Esophagus mucosa (tissue), 1 donor: Measurements from ENCODE around the gene MLKL. TPM values are rescaled to one million over a fixed set of nuclear protein-coding genes. Genes with fewer than 3 reads are reported as not detected.
"Not testable (repeated sequence)": the region's sequence is repeated elsewhere in the genome, so short reads cannot be mapped to it uniquely, and the experiment has no call there.

ENCODE experiments used
- ATAC-seq: fragments of 200-7000 bp; cut with Tn5 transposase; one replicate; pipeline ENCODE4 v1.9.1; 2020
- total RNA-seq: library from RNA; stranded (reverse); gene quantifications from one replicate; pipeline ENCODE4 v1.2.4, GENCODE V29; 2023
- donor health status: DM: yes; HTN: yes; CAD: no.

MLKL gene
- total RNA-seq, 1 donor from 2014 or later: 12.4 TPM

DNA sequence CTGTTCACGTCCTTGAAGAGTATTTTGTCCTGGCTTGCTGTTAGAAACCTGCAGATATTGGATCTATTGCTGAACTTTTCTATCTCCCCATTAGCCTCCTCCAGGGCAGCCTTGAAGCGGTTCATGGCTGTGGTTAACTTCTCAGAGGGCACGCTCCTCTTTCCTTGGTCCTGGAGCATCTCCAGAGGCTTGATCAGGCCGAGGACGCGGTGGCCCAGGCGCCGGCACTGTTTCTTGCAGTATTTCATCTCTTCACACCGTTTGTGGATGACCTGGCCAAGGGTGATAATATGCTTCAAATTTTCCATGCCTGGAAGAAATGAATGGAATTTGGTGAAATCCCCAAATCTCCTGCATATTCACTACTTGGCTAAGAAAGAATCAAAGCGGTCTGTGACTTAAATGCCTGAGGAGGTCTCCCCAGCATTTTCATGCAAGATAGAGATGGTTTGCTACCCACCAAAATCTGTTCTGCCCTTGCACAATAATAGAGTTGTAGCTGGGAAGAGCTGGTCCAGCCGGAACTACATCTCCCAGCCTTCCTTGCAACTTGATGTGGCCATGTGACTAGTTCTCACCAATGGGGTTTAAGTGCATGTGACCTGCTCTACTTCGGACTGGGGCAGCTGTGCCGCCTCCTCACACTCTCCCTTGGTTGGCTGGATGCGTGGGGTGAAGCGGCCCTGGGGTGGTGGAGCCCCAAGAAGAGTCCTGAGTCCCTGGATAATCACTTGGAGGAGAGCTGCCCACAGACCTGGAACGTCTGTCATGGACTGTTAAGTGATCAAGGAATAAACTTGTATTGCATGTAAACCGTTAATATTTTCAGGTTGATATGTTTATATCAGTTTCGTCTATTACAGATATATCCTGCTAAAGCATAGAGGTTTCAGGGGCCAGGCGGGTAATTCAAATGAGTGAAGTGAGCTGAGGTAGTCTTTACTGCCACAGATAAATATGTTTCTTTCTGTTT, 4.9 kb downstream of the MLKL start:
- ATAC-seq: peak; percentile 89

DNA sequence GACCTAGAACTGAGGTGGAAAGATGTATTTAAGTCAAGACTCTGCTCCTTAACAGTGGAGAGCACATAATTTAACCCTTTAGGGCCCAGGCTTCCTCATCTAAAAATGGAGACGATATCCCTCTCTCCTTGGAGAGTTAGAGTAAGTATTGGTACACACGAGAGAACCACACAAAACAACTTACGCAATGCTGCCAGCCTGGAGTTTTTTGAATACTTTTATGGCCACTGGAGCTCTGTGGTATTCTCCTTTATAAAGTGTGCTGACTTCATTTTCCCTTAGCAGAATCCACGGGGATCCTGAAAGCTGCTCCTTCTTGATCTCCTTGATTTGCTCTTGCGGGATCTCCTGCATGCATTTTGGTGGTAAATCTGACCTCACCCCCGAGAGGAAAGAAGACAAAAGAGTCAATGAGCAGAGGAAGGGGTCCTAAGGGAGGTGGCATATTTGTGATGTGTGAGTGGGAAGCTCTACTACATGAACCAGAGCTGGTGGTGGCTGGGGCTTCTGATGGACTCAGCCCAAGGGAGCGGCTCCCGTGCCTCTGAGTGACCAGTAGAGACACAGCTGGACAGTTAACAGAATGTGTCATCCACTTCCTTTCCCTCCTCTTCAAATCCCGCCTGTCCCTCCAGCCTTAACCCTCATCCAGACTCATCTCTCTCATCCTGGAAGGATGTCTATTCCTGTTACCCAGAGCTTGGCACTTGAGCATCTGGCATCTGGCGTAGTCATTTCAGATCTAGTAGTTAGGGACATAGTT, 9.4 kb downstream of the MLKL start:
- ATAC-seq: no peak

DNA sequence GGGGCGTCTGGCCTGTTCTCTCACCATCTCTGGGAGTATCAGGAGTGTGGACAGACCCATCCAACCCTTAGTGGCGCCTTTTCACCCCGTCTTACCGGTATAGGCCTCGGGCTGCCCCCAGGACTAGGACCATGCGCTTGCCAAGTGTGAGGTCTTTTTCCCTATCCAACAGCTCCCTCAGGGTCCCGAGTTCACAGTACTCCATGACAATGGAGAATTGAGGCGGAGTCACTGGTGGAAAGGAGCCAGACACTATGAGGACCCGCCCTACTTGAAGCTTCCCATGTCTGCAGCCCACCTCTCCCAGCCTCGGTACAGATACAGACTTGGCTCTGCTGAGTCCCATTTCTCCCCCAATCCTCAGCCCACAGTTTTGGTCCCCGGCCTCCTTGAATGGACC, 18.1 kb downstream of the MLKL start:
- ATAC-seq: no peak

- ATAC-seq: no peak
Observed at GRCh38 chr16:74680681-74681080, 20.0 kb downstream of the MLKL start.

DNA sequence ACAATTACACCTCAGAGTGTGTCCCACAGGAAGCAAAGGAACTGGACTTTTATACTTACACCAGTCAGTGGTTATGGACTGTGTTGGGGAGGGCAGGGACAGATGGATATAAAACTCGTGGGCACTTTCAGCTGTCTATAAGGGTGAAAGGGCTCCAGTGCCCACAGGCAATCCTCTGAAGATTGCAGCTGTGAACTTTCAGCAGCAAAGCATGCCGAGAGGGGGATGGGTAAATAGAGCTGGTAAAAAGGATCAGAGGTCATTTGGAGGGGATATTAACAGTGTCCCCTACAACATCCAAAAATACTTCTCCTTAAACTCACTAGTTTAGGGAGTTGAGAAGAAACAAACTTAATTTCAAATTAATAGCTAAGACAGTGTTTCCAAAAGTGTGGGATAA, 20.7 kb downstream of the MLKL start:
- ATAC-seq: no peak

GRCh38 chr16:74677868-74678267, 22.8 kb downstream of the MLKL start:
- ATAC-seq: no peak

DNA sequence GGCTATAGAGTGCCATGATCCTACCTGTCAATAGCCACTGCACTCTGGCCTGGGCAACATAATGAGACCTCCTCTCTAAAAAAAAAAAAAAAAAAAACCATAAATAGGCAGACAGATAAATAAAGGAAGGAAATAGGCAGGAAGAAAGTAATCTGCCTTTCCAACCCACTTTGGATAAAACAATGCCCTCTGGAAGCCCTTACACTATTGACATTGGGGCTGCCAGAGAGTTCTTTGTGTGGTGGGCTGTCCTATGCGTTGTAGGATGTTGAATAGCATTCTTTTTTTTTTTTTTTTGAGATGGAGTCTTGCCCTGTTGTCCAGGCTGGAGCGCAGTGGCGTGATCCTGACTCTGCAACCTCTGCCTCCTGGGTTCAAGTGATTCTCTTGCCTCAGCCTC, 26.8 kb downstream of the MLKL start:
- ATAC-seq: no peak

- ATAC-seq: not testable (repeated sequence)
Observed at GRCh38 chr16:74668877-74669276, 31.8 kb downstream of the MLKL start.

DNA sequence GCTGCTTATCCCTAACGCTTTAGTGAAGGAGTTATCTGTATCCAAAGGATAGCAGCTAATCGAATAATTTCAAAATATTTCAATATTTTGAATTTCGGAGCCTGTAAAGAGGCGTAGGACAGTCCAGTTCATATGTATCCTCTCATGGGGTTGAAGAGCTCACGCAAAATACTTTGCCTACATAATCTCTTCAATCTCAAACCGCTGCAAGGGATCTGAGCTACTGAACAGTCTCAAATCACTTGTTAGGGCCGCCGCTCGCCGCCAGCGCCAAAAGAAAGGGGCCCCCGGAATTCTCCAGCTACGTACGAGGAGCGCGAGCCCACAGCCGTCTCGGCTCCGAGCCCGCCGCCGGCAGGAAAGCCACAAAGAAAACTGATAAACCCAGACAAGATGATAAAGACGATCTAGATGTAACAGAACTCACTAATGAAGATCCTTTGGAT, 33.4 kb downstream of the MLKL start:
- no peak for ATAC-seq

- peak; percentile 100 for ATAC-seq
Observed at GRCh38 chr16:74666425-74667254, 34.0 kb downstream of the MLKL start, which contains the start of gene RFWD3. Gene RFWD3, minus strand, starts transcription at chr16:74666877. Its CDS starts 5,428 bp downstream, at chr16:74661449.

- no peak for ATAC-seq
Observed at GRCh38 chr16:74666010-74666421, 34.6 kb downstream of the MLKL start.

DNA sequence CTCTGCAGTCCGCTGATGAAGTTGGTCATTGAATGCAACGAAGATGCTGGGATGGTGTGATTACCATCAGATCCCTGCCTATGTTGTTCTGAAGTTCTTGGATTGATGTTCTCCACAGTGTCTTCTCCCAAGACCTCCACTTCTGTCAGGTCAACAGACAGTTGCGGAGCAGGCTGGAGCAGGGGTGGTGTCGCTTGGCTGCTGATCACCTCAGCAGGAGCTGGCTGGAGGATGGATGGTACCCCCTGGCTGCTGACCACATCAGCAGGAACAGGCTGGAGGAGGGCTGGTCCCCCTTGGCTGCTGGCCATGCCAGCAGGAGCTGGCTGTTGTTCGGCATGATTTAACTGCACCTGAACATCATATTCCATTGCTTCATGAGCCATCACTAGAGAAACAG, 39.6 kb downstream of the MLKL start:
- no peak for ATAC-seq

DNA sequence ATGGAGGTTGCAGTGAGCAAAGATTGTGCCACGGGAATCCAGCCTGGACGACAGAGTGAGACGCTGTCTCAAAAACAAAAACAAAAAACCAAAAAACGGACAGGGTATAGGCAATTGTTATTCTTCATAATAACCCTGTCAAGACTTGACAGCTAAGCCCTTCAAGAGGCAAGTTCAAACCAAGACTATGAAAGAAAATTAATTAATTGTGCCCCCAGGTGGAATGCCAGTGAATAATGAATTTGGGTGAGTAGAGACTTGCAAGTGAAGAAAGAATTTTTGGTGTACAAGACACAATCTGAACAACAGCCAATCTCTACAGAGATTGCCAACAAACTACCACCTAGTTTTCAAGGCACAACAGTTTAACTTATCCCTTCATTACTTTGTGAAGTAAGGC, 40.3 kb downstream of the MLKL start:
- ATAC-seq: peak; percentile 75

DNA sequence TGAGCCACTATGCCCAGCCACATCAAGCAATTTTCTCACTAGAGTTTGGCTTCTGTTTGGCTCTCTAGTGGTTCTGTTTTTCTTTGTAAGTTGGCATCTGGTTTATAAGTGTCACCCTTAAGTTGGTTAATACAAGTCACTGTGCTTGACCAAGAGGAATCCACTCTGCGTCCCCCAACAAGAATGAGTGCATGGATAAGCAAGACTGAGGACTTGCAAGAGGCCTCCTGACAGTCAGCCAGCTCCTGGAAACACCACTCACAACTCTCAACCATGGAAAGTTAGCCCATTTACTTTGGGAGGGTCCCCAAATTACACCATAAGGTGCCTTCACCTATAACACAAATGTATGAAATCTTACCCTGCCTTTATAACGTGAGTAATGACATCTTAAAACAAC, 41.6 kb downstream of the MLKL start:
- no peak for ATAC-seq

GRCh38 chr16:74657870-74658642, 42.6 kb downstream of the MLKL start:
- peak; percentile 38 for ATAC-seq

- ATAC-seq: no peak
Observed at GRCh38 chr16:74654536-74655050, 46.1 kb downstream of the MLKL start.

- ATAC-seq: not testable (repeated sequence)
Observed at GRCh38 chr16:74652883-74653282, 47.8 kb downstream of the MLKL start.

- no peak for ATAC-seq
Observed at GRCh38 chr16:74652249-74652648, 48.4 kb downstream of the MLKL start.

DNA sequence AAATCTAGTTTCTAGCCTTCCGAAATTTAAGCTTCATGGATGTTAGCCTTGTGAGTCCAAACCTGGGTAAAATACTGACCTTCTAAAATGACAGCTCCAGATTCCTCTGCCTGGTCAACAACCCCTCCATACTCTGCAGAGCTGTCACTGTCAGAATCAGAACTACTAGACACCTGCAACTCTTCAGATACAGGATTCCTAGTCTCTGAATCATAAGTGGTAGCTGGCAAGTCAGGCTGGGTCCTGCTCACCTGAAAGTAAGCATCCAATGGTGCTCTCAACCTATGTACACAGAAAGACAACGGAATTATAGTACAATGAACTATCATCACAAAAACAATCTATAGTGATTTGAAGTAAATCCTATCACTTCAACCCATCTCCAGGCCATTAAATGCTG, 48.8 kb downstream of the MLKL start:
- peak; percentile 78 for ATAC-seq

GRCh38 chr16:74650966-74651567, 49.6 kb downstream of the MLKL start:
- ATAC-seq: no peak
